Measurements from ENCODE around the gene HGFAC.
A peak's percentile ranks its signal among the peaks of the same experiment; 100 is the strongest.

Gene HGFAC

DNA sequence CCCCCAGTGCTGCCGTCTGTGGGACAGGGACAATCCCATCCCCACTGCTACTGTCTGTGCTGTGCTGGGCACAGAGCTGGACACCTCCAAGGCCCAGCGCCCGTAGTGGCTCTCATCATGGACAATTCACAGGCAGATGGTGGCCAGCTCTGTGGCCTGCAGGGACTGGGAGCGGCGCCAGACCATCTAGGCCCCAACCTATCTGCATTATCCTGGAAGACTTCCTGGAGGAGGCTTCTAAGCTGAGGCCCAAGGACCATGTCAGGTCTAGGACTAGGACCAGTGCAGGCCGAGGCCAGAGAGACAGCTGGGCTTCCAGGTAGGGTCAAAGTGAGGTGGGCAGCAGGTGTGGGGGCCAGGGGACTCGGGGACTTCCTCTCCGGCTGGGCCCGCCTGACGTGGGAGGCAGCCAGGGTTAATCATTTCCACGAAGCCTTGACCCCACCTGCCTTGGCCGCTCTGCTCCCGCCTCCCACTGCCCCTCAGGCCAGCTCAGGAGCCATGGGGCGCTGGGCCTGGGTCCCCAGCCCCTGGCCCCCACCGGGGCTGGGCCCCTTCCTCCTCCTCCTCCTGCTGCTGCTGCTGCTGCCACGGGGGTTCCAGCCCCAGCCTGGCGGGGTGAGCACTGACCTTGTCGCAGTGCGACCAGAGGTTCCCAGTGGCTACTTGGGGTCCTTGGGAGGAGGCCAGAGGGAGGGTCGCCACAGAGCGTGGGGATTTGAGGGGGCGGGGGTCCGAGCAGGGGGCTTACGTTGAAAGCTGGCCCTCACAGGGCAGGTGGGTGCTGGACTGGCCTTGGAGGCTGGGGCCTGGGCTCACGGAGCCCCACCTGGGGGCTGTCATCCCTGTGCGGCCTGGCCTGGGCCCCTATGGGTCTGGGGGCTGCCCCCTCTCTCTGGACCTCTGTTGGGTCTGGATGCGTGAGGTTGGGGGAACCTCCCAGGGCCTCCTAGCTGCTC is at the start of gene HGFAC:
Gene HGFAC (plus strand): TSS at position 468 of the 959 bp plus-strand sequence. CDS start 34 bp downstream, at position 502.
- TF ChIP-seq, protein P1, sequence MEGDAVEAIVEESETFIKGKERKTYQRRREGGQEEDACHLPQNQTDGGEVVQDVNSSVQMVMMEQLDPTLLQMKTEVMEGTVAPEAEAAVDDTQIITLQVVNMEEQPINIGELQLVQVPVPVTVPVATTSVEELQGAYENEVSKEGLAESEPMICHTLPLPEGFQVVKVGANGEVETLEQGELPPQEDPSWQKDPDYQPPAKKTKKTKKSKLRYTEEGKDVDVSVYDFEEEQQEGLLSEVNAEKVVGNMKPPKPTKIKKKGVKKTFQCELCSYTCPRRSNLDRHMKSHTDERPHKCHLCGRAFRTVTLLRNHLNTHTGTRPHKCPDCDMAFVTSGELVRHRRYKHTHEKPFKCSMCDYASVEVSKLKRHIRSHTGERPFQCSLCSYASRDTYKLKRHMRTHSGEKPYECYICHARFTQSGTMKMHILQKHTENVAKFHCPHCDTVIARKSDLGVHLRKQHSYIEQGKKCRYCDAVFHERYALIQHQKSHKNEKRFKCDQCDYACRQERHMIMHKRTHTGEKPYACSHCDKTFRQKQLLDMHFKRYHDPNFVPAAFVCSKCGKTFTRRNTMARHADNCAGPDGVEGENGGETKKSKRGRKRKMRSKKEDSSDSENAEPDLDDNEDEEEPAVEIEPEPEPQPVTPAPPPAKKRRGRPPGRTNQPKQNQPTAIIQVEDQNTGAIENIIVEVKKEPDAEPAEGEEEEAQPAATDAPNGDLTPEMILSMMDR (IDR thresholded peaks at IDR 0.05; ENCODE audit: low read depth, low read length): no peak
- no peak within 1 kb of the TSS for H3K4me3 ChIP-seq (ENCODE audit: low read depth, low read length)
- in situ Hi-C loops (cut with HindIII; ENCODE audit: low sequenced_read_pairs): no loop called here
- no peak for DNase-seq (ENCODE audit: low read depth, low spot score)

DNA sequence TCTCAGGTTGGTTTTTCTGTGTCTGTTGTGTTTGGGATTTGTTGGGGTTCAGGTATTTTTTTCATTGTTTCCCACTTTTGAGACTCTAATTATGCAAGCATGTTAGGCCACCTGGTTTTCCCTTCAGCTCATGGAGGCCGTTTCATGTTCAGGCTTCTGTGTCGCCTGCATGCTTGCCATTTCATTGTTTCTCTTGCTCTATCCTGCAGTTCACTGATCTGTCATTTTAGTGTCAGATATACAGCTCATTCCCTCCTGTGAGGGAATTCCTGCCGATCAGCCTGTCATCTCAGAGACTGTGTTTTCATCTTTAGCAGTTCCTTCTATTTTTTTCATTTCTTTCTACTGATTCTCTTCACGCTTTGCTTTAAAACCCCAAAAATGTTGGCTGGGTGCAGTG is 49.4 kb upstream of the HGFAC start:
- TF ChIP-seq, protein P1 (IDR thresholded peaks at IDR 0.05; ENCODE audit: low read depth, low read length): no peak
- DNase-seq (ENCODE audit: low read depth, low spot score): no peak
- in situ Hi-C loops (cut with HindIII; ENCODE audit: low sequenced_read_pairs): no loop called here
- no peak overlapping the region for H3K4me3 ChIP-seq (ENCODE audit: low read depth, low read length)

DNA sequence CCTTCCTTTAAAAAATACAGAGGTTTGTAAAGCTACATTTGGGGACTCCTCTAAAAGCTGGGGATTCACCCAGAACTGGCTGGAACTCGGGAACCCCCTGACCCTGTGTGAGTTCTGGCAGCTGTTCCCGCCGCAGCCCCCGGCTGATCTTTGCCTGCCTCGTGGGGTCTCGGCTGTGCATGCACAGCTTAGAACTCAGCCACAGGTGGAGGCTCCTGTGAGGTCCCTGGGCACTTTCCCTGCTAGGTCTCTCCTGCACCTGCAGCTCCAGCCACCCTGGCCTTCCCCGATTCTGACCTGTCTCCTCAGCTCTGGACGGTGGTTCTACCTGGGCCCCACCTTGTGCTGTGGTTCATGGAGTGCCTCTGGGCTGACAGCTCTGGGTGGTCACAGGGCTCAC is 48.6 kb upstream of the HGFAC start:
- TF ChIP-seq, protein P1 (IDR thresholded peaks at IDR 0.05; ENCODE audit: low read depth, low read length): no peak
- in situ Hi-C loops (cut with HindIII; ENCODE audit: low sequenced_read_pairs): no loop called here
- no peak overlapping the region for H3K4me3 ChIP-seq (ENCODE audit: low read depth, low read length)
- DNase-seq (ENCODE audit: low read depth, low spot score): no peak

DNA sequence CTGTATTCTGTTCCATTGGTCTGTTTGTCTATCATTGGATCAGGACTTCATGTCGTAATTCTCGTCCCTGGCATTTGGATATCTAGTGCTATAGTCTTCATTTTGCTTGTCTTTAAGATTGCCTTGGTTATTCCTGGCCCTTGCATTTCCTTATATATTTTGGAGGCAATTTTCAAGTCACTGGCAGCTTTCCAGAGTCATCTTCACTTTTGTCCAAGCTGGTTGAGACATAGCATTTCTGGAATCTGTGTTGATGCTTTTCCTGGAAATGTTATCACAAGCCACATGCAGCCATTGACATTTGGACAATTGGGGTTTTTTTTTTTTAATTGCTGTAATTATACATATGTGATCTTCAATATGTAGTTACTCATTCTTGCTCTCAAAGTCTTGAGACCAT is 45.2 kb upstream of the HGFAC start:
- H3K4me3 ChIP-seq (ENCODE audit: low read depth, low read length): no peak overlapping the region
- in situ Hi-C loops (cut with HindIII; ENCODE audit: low sequenced_read_pairs): no loop called here
- DNase-seq (ENCODE audit: low read depth, low spot score): no peak
- TF ChIP-seq, protein P1 (IDR thresholded peaks at IDR 0.05; ENCODE audit: low read depth, low read length): no peak

DNA sequence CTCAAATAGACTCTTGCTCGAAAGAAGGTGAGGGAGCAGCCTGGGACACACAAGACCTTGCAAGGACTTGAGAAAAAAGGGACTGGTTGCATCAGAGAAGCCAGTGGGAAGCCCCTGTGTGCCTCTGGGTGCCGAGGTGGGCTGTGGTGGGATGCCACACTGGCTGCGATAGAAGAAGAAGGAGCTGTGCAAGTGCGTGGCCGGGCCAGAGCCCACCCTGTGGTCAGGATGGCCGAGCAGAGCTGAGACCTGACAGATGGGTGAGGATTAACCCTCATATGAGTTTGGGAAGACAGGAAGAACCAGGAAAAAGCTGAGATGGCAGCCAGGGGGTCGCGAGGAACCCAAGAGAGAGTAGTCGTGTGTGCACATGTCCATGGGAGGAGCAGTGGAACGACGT is 44.6 kb upstream of the HGFAC start:
- H3K4me3 ChIP-seq (ENCODE audit: low read depth, low read length): no peak overlapping the region
- in situ Hi-C loops (cut with HindIII; ENCODE audit: low sequenced_read_pairs): no loop called here
- DNase-seq (ENCODE audit: low read depth, low spot score): no peak
- TF ChIP-seq, protein P1 (IDR thresholded peaks at IDR 0.05; ENCODE audit: low read depth, low read length): no peak

DNA sequence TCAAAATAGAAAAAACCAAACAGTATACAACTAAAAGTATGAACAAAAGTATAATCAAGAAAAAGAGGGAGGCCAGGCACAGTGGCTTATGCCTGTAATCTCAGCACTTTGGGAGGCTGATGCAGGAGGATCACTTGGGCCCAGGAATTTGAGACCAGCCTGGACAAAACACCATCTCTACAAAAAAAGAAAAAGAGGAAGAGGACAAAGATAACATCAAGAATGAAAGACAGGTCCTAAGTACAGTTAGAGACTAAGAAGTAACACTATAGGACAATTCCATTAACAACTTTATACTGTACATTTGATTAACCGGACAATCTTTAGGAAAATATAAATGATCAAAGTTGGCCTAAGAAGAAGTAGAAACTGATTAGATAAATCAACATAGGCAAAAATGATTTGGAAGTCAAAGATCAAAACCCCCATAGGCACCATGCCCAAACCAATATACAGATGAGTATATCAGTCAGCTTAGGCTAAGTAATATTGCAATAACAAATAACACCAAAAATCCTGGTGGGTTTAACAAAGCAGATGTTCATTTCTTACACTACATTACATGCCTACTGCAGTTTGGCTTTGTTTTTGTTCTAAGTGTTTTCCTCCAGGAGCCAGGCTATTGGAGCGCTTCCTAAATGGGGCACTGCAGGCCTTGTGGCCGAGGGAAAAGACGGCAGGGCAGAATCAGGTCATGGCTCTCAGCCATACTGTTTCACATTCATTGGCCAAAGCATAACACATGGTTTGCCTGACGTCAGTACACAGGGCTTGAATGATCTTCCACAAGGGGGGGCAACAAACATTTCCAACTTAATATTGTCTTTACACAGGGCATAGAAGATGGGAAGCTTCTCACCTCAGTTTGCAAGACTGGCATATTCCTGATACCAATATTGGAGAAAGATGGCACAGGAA is 42.2 kb upstream of the HGFAC start:
- peak; percentile 42 for DNase-seq (ENCODE audit: low read depth, low spot score)
- TF ChIP-seq, protein P1 (IDR thresholded peaks at IDR 0.05; ENCODE audit: low read depth, low read length): no peak
- H3K4me3 ChIP-seq (ENCODE audit: low read depth, low read length): no peak overlapping the region
- in situ Hi-C loops (cut with HindIII; ENCODE audit: low sequenced_read_pairs): no loop called here
